Astrocyte of the cerebellum (primary cell): ENCODE data around the gene TBR1.

Source experiments
- DNase-seq: peaks from one replicate; pipeline ENCODE4 v3.0.0-alpha.2; 2011; ENCODE audit warnings: low read depth
- H3K4me3 ChIP-seq: 2 replicates; pipeline ENCODE4 v1.5.1; 2011; ENCODE audit warnings: mild to moderate bottlenecking, low read depth, low read length, moderate library complexity
- in situ Hi-C: cut with HindIII; loops from 2 replicates; pipeline ENCODE4 v1.10.0; 2017; ENCODE audit warnings: low sequenced_read_pairs
- TF ChIP-seq, protein P1 (sequence below): IDR thresholded peaks from 2 replicates; pipeline ENCODE4 v1.5.1; 2012; ENCODE audit warnings: low read length, low read depth, moderate library complexity, mild to moderate bottlenecking; ENCODE audit errors: missing control alignments

TBR1 gene

DNA sequence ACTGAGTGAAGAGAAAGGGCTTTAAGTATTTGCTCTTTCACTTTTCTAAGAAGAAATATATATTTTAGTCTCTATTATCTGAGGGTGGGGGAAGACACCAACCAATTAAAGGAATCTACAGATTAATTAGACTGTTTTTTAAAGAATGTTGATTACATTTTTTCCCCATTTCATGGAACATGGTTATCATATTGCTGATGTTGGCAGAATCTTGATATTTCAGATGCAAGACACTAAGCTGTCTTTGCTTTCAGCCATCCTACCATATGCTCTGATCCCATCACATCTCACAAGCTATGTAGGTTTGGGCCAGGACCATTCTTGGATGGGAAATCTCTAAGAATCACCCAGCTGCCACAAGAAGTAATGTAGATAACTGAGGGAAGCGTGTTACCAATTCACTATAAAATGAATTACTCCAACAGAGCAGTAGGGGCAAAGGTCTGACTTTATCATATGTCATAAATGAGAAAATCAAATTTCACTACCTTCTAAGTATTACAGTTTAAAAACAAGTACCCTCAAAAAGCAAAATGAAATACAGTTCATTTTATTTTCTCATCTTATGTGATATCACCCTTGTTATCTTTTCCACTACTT is 6.7 kb upstream of the TBR1 start:
- in situ Hi-C loops: no loop called here
- no peak overlapping the region for H3K4me3 ChIP-seq
- TF ChIP-seq, protein P1, sequence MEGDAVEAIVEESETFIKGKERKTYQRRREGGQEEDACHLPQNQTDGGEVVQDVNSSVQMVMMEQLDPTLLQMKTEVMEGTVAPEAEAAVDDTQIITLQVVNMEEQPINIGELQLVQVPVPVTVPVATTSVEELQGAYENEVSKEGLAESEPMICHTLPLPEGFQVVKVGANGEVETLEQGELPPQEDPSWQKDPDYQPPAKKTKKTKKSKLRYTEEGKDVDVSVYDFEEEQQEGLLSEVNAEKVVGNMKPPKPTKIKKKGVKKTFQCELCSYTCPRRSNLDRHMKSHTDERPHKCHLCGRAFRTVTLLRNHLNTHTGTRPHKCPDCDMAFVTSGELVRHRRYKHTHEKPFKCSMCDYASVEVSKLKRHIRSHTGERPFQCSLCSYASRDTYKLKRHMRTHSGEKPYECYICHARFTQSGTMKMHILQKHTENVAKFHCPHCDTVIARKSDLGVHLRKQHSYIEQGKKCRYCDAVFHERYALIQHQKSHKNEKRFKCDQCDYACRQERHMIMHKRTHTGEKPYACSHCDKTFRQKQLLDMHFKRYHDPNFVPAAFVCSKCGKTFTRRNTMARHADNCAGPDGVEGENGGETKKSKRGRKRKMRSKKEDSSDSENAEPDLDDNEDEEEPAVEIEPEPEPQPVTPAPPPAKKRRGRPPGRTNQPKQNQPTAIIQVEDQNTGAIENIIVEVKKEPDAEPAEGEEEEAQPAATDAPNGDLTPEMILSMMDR: no peak

DNA sequence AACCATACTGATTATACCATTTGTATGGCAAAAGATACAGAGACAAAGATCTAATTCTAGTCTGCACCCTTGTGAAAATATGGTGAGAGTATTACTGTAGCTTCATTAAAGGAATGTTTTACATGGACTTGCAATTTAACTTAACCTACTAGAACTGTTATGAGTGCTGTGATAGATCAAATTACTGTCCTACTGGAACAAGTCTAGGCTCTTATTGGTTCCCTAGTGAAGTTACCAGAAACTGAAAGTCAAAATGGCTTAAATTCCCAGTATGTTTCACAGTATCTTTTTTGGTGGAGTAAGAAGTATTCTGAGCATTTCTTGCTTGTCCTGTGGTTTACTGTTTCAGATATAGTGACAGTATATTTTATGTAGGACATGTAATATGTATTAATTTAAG is 3.8 kb upstream of the TBR1 start:
- DNase-seq: no peak
- in situ Hi-C loops: no loop called here
- TF ChIP-seq, protein P1: no peak
- no peak overlapping the region for H3K4me3 ChIP-seq

More for the DNA sequence above, 6.7 kb upstream of the TBR1 start:
- no peak for DNase-seq

DNA sequence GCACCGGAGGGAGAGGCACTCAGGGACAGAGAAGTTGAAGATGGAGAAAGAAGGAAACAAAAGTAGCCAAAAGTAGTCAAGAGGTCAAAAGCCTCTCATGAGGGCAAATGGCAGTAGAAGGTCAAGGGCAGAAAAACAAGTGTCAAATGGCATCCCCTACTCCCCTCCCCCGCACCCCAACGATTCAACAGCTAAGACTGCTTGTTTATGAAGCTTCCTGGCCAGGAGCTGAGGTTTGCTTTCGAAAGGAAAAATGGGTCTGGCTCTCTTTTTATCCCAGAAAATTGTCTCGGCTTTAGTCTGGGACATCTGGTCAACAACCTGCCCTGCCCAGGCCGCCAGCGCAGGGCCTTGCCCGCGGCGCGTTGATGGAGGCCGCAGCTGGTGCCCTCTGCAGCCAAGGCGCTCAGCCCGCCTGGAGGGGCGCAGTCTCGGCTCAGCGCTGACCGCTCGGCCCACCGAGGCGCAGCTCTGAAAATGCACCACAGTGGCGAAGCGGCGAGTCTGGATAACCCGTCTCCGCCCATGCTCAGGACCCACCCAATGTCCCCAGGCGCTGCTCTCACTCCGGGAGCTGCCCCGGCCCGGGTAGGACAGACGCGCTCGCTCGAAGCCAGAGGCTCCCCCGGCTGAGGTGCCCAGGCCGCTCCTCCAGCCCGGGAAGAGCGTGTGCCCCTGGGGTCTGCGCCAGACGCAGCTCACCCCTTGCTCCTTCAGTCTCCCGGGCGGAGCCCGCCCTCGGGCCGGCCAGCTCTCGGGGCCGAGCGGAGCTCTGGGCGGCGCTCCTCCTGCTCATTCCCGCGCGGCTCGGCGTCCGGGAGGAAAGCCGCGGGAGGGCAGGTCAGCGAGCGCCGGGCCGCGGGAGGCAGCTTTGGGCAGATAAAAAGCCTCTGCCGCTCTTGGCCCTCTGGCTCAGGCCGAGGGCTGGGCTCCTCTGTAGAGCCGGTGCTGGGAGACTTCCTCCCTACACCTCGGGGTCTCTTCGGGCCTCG is 1.8 kb upstream of the TBR1 start:
- TF ChIP-seq, protein P1: peak; percentile 24
- peak overlapping the region; percentile 47 for H3K4me3 ChIP-seq
- in situ Hi-C loops: no loop called here
- DNase-seq: no peak

DNA sequence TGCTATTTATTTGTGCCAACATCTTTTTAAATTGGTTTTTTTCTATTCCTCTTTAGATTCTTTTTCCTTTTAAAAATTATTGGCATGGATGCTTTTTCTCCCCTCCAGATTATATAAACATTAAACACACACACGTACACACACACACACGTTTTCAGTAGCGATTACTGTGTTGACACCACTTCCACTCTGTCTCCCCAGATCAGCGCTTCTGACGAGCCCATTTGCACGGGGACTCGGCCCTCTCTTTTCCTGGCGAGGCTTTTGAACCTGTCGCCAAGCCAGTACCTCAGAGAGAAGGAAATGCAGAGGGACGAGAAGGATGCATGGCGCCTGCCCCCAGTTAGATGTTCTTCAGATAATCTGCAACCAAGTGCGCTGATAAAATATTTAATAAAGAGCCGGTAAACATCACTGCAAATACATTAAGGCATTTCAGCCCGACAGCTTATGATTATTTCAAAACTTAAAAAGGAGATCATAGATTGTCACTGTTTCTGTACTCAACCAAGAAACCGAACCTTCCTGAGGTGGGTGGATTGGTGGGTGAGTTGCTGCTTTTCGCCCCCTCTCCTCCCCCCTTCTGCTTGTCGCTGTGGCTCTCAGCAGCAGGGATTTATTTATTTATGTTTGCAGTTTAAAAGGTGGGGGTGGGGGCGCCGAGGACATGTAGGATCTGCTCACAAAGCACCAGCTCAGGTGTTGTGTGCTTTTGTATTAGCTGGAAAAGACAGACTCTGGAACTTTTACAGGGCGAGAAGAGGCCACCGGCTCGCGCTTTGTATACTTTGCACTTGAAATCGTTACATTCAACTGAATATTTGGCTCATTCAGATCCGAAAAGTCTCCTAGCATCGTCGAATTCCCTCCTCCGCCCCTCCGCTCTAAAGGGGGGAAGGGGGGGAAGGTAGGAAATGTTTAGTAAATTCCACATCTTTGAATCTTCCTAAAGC is 787 bp upstream of the TBR1 start:
- in situ Hi-C loops: no loop called here
- TF ChIP-seq, protein P1: no peak
- no peak for DNase-seq
- peak overlapping the region; percentile 47 for H3K4me3 ChIP-seq

DNA sequence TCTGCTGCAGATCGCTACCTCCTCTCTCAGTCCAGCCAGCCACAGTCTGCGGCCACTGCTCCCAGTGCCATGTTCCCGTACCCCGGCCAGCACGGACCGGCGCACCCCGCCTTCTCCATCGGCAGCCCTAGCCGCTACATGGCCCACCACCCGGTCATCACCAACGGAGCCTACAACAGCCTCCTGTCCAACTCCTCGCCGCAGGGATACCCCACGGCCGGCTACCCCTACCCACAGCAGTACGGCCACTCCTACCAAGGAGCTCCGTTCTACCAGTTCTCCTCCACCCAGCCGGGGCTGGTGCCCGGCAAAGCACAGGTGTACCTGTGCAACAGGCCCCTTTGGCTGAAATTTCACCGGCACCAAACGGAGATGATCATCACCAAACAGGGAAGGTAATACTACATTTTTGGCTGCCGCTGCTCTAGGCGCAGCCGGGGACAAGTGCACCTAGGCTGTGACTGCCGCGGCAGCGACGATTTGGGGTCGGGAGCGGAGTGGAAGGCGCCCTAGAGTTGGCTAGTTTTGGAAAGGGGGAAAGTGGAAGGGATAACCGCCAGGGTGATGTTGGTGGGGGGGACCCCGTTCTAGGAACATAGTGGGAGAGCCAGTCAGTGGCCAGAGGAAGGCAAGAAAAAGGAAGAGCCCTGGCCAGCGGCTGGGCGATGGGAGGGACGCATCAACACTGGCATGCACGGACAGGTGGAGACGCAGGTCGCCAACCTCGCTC is 776 bp downstream of the TBR1 start:
- H3K4me3 ChIP-seq: no peak overlapping the region
- in situ Hi-C loops: no loop called here
- DNase-seq: no peak
- TF ChIP-seq, protein P1: no peak
